HS-5 (cell line): ENCODE measurements around the gene FHAD1.

Source experiments
- DNase-seq: peaks from one replicate; pipeline ENCODE4 v3.0.0-alpha.2; 2012; ENCODE audit warnings: low read depth

FHAD1 gene

GRCh38 chr1:15246960-15247614, at the start of gene FHAD1:
FHAD1 (plus strand) TSS chr1:15247223; CDS start chr1:15251785, 4,562 bp downstream.
- no peak for DNase-seq

DNA sequence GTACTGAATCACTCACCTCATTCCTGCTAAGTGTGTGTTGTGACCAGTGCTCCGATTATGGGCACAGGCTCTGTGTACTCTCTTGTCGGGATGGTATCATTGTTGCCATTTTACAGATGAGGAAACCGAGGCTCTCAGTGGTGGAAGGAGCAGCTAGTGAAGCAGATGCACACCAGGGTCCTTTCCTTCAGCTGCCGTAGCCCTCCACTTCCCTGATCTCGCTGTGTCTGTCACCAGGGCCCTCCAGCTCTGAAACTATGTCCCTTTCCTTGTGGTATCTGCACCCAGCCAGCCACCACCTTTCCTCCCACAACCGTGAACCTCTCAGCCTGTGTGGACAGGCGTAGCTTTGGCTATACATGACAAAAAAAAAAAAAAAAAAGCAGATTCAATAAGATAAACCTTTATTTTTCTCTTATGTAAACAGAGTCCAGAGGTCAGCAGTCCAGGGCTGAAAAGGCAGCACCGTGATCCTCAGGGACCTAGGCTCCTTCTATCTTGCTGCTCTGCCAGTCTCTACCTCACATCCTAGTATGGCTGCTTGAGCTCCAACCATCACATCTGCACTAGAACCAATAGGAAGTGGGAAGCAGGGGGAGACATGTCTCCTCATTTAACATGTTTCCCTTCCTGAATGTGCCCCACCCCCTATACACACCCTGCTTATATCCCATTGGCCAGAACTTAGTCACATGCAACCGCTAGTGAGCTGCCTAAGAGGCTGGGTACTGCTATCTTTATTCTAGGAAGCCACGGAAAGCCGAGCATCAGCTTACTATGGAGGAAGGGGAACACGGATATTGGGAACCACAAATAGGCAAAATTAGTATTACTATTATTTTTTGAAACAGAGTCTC, 49.2 kb upstream of the FHAD1 start:
- DNase-seq, result no peak

DNA sequence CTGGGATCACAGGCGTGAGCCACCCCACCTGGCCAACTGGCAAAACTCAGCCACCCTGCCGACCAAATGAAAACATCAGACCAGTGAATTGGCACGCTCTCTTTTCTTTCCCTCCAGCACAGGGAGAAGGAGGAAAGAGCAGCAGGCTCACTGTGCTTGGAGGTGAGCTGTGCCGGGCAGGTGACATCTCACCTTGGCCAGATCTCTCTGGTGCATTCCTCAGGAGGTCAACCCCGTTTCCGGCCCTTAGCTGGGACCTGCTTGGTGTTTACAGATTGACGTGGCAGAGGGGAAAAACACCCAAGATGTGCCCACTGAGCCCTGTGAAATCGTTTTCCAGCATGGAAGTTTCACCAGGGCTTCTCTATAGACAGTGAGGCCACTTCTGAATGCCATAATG, 48.3 kb upstream of the FHAD1 start:
- no peak for DNase-seq

DNA sequence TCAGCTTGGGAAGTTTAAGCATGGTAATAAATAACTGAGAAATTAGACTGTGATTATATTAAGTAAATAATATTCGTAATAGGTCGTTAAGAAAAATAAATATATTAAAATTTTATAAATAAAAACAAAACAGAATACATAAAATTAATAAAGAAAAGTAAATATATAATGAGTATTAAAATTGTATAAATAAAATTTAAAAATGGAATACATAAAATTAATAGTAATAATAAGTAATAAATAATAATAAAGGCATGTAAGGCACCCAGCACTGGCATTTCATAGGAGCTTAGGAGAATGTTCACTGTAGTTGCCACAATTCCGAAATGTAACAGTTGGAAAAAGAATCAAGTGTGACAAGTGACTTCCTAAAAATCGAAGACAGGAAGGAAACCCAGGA, 45.8 kb upstream of the FHAD1 start:
- no peak for DNase-seq

DNA sequence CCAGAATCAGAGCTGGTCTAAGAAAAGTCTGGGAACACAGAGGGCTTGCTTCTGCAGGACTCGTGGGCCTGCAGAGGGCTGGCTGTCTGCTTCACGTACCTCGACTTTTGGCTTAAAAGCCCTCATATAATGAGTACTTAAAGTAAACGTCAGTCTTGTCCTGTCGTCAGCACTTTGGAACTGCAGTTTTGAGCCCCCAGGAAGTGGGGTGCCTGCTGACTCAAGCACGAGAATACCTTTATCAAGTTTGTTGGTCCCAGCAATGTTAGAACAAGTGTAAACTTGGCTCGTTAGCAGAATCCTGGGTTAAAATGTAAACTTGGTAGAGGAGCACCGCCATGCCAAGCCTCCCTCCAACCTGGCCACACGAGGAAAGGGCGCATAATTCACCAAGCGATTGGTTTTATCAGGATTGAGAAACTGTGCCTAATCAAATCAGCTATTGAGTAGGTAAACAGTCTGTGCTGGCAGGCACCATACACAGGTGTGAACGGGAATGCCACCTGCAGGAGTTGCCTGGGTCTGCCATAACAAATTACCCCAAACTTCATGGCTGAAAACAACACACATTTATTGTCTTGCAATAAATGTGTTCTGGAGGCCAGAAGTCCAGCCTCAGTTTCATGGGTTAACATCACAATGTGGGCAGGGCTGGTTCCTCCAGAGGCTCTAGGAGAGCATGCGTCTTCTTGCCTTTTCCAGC, 45.0 kb upstream of the FHAD1 start:
- no peak for DNase-seq

DNA sequence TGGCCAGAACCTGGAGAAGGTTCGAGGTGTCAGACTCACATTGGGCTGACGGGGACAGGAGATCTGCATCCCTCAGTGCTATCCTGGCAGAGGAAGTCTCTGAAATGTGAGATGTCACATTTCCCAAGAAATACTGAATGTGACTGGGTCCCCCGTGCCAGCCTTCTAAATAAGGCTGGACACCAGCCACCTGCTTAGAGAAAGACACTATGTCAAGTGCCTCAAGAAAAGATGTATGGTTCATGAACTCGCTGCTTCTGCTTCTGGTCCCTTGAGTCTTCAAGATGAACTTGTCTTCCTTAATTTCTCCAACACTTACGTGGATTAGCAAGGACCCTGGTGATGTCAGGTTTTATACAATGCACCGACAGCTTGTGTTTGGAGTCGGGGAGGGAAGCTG, 42.1 kb upstream of the FHAD1 start:
- DNase-seq, result no peak

DNA sequence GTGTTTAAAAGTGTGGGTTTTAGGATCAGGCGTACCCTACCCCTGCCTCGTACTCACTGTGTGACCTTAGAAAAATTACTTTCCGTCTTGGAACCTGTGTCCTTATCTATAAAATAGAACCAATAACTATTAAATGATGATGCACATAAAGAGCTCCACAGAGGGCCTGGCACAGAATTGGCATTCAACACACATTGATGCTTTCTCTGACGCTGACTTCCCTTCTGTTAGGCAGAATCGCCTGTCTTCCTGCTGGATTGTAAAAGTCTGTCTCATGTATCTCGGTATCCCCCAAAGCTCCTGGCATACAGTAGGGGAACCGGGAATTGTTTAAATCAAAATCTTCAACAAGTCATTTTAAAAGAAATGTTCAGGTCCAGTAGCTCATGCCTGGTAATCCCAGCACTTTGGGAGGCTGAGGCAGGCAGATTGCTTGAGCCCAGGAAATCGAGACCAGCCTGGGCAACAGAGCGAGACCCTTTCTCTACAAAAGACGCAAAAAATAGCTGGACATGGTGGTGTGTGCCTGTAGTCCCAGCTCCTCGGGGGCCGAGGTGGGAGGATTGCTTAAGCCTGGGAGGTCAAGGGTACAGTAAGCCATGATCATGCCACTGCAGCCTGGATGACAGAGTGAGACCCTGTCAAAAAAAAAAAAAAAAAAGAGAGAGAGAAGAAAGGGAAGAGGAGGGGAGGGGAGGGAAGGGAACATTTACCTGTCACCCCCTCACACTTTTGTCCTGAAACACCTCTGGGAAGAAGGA, 41.3 kb upstream of the FHAD1 start:
- no peak for DNase-seq

DNA sequence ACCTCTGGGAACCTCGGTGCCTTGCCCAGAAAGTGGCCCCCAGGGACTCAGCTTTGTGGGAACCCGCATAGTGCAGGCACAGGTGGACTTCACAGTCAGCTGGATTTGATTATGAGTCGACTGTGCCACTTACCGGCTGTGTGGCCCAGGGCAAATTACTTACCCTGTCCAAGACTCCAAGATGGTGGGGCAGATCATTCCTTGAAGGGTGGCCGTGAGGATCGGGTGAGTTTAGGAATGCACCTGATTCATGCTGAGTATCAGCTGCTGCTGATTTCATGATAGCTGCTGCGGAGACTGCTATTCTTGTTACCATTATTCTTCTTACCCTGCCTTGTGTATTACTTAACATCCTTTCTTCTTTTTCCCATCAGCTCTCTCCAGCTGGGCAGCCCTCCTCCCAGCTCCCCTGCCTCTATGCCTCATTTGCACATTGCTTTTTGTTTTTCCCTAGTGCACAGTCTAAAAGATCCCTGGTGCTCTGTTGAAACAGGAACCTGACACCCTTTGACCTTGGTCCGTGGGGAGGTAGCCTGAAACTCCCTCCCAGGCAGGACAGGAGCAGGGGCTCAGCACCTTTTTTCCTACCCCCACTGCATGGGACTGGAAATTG, 40.5 kb upstream of the FHAD1 start:
- DNase-seq, result no peak

GRCh38 chr1:15207031-15207828, 39.8 kb upstream of the FHAD1 start:
- DNase-seq, result no peak

GRCh38 chr1:15207829-15208429, 39.1 kb upstream of the FHAD1 start:
- DNase-seq, result no peak

- no peak for DNase-seq
These were observed 36.2 kb upstream of the FHAD1 start for GRCh38 chr1:15210651-15211375.

DNA sequence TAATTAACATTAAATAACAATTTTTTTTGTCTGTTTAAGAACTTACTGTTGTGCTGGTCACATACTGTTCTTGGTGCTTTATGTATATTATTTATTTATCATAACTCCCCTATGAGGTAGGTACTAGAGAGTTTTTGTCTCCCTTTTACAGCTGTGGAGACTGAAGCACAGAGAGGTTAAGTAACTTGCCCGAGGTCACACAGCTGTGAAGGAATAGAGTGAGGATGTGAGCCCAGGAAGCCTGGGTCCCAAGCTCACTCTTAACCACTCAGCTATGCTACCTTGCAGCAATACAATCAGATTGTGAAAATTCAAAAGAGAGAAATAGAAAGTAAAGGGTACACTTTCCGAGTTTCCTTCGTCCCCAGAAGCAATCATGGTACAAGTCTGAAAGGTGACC, 35.6 kb upstream of the FHAD1 start:
- no peak for DNase-seq

GRCh38 chr1:15212216-15212953, 34.6 kb upstream of the FHAD1 start:
- DNase-seq, result no peak

- no peak for DNase-seq
These were observed 34.1 kb upstream of the FHAD1 start for GRCh38 chr1:15212954-15213291.

GRCh38 chr1:15213341-15213821, 33.6 kb upstream of the FHAD1 start:
- DNase-seq, result no peak

DNA sequence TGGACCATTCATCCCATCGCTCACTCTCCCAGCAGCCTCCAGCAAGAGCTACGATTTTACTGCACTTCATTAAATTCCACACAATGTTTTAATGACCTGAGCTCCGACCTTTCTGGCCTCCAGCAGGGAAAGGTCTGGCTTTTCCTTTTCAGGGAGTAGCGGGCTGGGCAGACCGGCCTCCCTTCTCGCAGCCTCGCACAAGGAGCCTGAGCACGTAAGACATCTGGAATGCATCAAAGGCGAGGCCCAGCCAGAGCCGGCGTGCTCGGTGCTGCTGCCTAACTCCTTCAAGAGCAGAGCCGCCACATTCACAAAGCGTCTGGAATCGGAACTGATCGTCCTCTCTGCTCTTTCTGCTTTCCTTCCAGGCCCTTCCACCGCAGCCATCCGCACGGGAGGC, 32.5 kb upstream of the FHAD1 start:
- DNase-seq, result no peak

DNA sequence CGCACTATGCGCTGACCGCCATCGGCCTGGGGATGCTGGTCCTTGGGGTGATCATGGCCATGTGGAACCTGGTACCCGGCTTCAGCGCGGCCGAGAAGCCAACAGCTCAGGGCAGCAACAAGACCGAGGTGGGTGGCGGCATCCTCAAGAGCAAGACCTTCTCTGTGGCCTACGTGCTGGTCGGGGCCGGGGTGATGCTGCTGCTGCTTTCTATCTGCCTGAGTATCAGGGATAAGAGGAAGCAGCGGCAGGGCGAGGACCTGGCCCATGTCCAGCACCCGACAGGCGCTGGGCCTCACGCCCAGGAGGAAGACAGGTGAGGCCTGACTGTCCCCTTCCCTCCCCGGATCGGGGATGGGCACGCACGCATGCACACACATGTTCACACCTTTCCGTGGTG, 31.9 kb upstream of the FHAD1 start:
- DNase-seq, result no peak

GRCh38 chr1:15217654-15218053, 29.4 kb upstream of the FHAD1 start:
- DNase-seq, result no peak
